ENCODE data around the gene TEKT3. TPM values are rescaled to one million over a fixed set of nuclear protein-coding genes. Genes with fewer than 3 reads are reported as not detected.

Gene TEKT3
- total RNA-seq = 0.51 TPM
- long read RNA-seq = 0 reads

DNA sequence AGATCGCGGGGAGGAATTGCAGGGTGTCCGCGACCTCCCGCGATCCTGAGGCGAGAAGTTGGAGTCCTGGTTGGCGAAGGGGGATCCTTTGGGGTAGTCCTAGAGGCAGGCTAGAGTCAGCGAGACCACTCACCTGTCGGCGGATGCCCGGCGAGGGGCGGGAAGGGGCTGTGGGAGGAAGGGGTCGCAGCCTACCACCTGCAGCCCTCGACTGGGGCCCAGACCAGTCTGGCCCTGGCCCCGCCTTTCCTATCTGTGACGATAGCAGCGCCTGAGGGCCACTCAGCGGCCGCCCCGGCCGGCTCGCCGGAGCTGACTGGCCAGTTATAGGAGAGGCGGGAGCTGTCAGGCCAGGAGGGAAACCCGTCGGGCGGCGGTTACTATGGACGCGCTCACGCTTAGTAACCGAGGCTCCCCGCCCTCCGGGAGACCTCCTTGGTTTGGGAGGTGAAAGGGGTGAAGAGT, at the start of gene TEKT3:
TSS of gene TEKT3 (minus strand) at position 213 of the 465 bp plus-strand sequence. CDS start 10,012 bp downstream, outside the sequence.
- DNase-seq (ENCODE audit: missing footprints) (peak; percentile 94), ATAC-seq (peak; percentile 100)
- intact Hi-C loops (cut with DNase I) = loop anchor here (5.0 kb wide), 2 partner anchors 79 to 161 kb away; no protein-coding TSS in a partner anchor

DNA sequence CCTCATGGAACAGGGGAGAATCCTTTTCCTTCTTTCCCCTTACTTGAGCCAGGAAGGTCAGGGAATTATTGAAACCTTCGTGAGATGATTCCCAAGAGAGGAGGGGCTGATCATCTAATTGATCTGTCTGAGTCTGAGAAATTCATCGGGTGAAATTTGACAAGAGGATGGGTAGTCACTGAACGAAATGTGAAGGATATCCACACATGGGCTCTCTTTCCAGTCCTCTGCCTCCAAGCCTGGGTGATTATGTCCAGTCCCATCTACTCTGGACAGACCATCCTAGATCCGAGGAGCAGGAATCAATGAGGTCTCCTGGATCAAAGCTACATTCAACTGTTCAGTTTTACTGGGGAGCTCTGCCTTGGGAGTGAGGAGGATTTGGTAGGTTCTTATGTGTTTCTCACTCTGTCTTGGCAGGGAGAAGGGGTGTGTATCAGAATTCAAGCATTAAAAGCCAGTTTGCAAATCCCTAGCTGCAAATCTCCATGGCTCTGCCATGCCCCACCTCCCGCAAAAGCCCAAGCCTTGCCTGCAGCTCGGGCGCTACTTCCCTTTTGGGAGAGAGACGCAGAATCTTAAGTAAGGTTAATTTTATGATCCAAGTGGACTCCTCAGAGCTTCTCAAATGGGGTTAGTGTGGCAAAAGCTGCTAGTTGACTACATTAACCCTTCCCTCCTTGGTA, 47.1 kb upstream of the TEKT3 start:
- ATAC-seq (peak; percentile 61), DNase-seq (ENCODE audit: missing footprints) (peak; percentile 79)
- intact Hi-C loops (cut with DNase I) = no loop called here

DNA sequence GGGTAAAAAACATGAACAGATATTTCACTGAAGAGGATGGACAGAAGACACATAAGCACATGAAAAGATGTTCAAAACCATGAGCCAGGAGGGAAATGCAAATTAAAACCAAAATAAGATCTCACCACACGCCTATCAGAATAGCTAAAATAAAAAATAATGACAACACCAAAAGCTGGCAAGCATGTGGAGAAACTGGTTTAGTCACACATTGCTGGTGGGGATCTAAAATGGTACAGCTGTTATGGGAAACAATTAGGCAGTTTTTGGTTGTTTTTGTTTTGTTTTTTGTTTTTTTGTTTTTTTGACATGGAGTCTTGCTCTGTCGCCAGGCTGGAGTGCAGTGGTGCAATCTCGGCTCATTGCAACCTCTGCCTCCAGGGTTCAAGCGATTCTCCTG, 44.7 kb upstream of the TEKT3 start:
- ATAC-seq (no peak), DNase-seq (ENCODE audit: missing footprints) (no peak)
- intact Hi-C loops (cut with DNase I) = no loop called here

DNA sequence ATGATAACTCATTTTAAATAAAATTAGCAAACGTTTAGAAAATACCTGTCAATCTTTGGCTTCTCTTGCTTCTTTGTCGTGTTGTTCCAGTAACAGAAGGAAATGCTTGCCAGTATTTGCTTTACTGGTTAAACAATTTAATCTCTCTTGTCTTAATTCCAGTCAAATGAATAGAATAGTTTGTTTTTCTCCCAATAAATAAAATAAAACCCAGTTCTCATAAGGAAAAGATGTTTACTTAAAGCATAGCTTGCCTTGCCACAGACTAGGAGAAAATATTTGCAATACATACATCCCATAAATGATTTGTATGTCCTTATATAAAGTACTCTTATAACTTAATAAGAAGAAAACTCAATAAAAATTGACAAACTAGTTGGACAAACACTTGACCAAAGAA, 43.9 kb upstream of the TEKT3 start:
- DNase-seq (ENCODE audit: missing footprints) (no peak), ATAC-seq (no peak)
- intact Hi-C loops (cut with DNase I) = no loop called here

DNA sequence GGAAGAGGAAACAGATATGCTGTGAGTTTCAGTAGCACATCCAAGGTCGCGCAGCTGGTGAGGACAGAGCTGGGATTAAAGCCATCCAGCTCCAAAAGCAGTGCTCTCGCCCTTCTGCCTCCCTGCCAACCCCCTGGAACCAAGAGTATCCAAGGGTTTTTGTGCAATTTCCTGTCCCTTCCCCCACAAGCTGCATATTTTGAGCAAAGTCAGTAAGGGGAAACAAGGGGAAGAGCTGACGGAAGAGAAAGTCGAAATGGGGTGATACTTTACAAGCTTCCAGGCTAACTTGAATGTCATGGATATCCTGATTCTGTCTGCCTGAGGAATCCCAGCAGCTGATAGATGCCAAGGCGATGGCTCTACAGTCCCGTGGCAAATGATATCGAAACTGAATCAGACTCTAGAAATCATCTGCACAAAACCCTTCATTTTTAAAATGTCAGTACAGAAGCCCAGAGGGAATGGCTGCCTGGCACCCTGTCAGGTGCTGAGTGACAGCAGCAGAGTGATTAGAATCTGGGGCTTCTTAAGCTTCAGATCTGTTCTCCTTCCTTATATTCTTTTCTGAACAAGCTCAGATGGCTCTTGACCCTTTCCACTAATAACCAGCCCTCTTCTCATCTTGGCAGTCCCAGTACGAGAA, 42.9 kb upstream of the TEKT3 start:
- intact Hi-C loops (cut with DNase I) = no loop called here
- peak; percentile 91 for ATAC-seq
- DNase-seq (ENCODE audit: missing footprints) = peak; percentile 86

DNA sequence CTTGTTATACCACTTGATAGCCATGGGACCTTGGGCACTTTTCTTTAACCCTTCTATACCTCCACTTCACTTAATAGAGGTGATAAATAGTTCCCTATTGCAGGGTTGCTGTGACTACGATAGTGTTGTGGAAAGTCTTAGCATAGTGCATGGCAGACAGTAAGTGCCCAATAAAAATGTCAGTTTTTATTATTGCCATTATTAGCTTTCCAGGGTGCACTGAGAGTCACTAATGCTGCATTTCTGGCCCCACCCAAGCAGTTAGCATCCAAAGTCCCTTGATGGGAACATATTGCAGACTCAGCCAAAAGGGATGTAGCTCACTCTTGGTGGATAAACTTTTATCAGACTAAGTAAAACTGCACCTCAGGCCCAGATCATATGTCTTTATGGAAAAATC, 41.5 kb upstream of the TEKT3 start:
- intact Hi-C loops (cut with DNase I) = no loop called here
- DNase-seq (ENCODE audit: missing footprints) (no peak), ATAC-seq (no peak)

DNA sequence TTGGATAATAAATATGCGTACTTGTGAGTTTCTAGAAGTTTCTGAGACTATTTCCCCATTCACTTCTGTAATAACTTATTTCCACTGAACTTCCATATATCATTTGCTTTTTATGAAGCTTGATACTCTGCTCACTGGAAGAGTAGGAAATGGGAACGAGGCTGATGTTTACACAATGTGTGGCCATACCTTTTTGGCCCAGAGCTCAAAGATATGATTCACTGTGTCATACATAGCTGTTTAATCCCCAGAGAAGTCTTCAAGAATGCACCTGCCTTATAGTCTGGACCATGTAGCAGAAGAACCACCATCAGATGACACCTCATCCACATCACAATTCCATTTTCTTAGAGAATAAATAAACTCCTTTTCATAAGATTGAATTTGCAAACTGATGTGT, 40.3 kb upstream of the TEKT3 start:
- intact Hi-C loops (cut with DNase I) = no loop called here
- DNase-seq (ENCODE audit: missing footprints) (no peak), ATAC-seq (no peak)

DNA sequence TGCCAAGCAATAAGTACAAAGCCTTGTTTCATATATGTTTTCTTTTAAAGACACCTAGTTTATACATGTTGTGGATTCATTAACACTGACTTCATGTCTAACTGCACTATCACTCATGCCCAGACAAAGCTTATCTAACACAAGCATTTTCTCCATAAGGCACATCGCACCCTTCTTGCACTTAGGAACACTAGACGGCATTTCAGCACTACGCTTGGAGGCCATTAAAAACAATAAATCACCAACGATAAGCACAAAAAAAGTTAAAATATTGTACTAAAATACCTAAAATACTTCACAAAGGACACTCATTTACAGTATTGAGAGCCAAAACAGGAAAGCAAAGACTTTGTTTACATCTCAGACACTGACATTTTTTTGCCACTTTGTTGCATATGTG, 39.0 kb upstream of the TEKT3 start:
- no peak for ATAC-seq
- no peak for DNase-seq (ENCODE audit: missing footprints)
- intact Hi-C loops (cut with DNase I) = no loop called here

DNA sequence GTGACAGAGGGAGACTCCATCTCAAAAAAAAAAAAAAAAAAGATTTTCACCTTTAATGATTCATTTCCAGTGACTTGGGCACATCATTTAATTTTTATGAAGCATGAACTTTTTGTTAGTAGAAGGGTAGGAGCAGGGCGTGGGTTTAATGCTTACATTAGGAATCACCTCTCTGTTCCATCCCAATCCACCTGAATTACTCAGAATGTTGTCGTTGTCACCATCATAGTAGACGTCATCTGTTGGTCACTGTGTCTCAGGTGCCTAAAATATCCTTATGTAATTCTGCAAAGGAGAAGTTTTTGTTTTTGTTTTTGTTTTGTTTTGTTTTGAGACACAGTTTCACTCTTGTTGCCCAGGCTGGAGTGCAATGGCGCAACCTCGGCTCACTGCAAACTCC, 38.3 kb upstream of the TEKT3 start:
- intact Hi-C loops (cut with DNase I) = no loop called here
- ATAC-seq = no peak
- no peak for DNase-seq (ENCODE audit: missing footprints)

DNA sequence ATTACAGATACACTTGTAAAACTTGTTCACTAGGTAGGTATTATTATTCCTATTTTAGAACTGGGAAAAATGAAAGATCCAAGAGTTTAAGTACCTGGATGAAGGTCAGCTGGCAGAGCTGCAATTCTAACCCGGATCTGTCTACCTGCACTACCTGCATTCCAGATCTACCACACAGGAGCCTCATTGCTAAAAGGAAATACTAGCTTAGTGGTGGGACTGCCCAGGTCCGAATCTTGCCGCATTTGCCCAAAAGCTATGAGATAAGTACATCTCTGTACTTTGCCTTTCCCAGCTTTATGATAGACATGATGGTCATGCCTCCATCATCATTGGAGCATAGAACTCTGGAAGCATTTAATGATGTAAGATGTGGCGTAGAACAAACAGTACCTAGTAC, 36.8 kb upstream of the TEKT3 start:
- intact Hi-C loops (cut with DNase I) = no loop called here
- ATAC-seq = no peak

DNA sequence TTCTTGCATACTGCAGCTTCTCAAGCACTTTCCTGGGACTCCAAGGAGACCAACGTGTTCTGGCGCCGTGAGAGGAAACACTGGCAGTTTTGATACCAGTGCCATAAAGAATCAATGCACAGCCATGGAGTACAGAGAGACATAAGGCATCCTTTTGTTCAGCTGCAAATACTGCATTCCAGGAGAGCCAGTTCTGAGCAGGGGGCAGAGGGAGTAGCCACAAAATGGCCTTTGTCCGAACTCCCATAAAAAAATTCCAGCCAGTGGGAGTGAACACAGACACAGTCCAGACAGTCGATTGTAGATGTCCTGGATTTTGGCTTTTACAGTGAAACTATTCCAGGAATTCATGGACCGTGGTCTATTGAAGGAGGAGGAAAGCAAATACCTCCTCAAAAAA, 36.2 kb upstream of the TEKT3 start:
- DNase-seq (ENCODE audit: missing footprints) (no peak), ATAC-seq (no peak)
- intact Hi-C loops (cut with DNase I) = no loop called here

More for the DNA sequence above, 36.8 kb upstream of the TEKT3 start:
- no peak for DNase-seq (ENCODE audit: missing footprints)

DNA sequence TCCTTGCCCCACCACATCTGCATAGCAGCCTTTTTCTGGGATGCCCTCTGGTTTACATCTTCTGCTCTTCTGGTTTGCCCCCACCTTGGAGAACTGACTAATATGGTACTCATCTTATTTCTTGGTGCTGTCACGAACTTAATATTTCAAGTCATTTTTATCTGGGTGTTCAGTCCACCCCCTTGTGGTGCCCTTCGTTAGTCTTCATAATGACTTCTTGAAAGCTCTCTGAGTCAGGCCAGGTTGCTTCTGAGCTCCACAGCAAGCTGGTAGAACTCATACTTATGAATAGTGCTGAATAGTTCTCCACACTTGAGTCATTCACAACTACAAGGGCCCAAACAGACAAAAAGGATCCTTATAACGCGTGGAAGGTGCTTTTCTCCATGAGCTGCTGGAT, 35.8 kb upstream of the TEKT3 start:
- DNase-seq (ENCODE audit: missing footprints) (no peak), ATAC-seq (no peak)
- intact Hi-C loops (cut with DNase I) = no loop called here

DNA sequence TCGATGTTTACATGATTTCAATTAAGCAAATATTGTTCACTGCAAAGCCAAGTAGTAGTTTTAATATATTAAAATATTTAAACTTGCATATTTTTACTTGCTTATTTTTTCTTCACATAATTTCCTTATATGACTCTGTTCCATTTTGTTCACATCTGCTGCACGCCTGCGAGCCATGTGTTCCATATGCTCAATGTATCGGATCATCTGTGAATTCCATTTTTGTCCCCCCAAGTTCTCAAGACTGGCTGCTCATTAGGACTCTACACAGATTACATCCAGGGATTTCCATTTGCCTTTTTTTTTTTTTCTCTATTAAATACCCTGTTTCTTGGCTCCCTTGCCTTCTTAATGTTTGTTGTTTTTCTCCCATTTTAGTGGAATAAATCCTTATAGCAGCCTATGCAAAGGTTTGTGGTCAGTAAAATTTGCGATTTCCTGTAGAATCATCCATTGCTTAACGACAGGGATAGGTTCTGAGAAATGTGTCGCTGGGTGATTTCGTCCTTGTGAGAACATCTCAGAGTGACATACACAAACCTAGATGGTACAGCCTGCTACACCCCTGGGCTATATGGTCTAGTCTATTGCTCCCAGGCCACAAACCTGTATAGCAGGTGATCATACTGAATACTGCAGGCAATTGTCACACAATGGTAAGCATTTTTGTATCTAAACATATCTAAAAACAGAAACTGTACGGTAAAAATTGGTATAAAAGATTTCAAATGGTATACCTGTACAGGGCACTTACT, 30.2 kb upstream of the TEKT3 start:
- intact Hi-C loops (cut with DNase I) = no loop called here
- no peak for DNase-seq (ENCODE audit: missing footprints)
- ATAC-seq = no peak

DNA sequence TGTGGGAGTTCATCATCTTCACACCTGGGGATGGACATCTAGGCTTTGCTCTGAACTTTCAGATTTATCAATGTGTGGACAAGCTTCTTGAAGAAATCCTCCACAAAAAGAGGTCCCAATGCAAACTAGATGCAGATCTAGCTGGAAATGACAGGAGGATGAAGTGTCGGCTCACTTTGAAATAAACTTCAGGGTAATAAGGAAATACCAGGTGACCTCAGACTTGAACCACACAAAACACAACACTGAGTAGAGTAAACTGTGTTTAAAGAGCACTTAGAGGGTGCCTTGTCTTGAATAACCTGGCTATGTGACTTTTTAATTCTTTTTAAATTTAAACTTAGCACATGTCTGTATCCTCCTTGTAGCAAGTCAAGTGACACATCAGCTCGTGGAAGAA, 27.2 kb upstream of the TEKT3 start:
- no peak for ATAC-seq
- intact Hi-C loops (cut with DNase I) = no loop called here
- no peak for DNase-seq (ENCODE audit: missing footprints)

DNA sequence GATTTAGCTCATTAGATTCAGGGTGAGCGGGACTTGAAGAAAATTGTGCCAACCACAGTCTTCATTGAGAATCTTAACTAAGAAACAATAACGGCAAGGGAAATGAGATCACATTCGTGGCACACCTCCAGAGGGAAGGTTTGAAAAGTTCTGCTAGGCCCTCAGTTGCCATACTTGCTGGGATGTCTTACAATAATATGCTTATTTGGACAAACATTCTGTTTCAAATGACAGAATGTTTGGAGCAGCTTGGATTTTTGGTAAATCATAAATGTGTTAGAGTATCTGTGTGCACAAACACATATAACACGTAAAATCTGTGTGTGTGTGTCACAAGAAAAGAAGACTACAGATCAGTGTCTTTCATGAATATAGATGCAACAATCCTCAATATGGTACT, 24.6 kb upstream of the TEKT3 start:
- DNase-seq (ENCODE audit: missing footprints) (no peak), ATAC-seq (no peak)
- intact Hi-C loops (cut with DNase I) = no loop called here

DNA sequence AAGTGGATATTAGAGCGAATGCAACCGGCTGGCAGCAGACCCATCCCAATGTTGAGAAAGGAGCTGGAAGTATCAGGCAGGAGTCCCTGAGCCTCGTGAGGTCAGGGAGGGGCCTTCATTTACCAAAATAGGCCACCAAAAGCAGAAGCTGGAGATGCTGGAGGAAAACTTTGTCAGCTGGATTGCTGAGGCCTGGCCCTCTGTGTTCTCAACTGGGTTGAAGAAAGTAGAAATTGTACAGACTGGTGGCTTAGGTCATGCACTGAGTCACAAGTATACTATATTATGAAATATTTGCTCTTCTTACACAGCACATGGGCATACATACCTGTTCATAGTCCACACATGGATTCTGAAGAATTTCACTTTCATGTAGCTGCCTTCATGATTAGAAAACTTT, 23.2 kb upstream of the TEKT3 start:
- intact Hi-C loops (cut with DNase I) = no loop called here
- DNase-seq (ENCODE audit: missing footprints) (no peak), ATAC-seq (peak; percentile 78)

DNA sequence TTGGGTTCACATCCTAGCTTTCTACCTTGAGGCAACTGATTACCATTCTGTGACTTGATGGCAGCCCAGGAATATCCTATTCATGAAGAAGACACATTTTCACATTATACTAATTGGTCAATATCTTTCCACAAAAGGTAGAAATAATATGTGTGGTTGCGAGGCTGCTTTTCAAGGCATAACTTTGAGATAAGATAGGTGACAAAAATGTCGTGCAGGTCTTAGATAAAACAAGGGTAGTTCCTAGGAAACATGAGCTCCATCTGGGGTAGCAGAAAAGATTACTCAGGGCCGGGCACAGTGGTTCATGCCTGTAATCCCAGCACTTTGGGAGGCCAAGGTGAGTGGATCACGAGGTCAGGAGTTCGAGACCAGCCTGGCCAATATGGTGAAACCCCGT, 22.3 kb upstream of the TEKT3 start:
- DNase-seq (ENCODE audit: missing footprints) = no peak
- ATAC-seq = no peak
- intact Hi-C loops (cut with DNase I) = no loop called here

DNA sequence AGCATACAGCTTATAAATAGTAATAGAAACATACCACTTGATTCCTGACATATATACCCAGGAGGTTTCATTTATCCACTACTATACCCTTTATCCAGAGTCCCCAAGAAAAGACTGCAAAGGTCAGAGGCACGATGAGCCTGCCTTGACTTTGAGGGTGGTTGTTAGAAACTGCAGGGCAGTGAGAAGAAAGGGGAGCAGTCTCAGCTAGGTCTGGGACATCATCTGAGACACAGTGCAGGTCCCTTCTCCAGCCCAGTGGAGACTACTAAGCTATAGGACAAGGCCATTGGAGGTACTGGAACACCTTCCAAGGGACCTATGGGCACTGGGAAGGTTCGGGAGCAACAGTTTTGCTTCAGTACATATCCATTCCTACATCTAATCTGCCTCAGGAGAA, 20.2 kb upstream of the TEKT3 start:
- ATAC-seq (no peak), DNase-seq (ENCODE audit: missing footprints) (no peak)
- intact Hi-C loops (cut with DNase I) = no loop called here

DNA sequence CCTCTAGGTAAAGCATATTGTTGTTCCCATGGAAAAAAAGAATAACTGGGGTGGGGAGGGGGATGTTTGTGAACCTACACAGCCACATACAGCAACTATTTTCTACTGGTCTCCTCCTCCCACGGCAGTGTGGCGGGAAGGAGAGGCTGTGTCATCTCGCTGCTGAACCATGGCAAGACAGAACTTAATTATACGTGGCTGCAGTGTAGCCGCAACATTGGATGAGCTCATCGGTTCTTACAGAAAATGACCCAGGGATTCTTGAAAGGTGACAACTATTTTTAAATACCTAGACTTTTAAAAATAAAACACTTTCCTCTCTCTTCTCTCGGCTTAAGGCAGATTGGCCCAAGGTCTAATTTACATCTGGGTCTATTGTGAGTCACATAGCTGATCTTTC, 19.8 kb upstream of the TEKT3 start:
- DNase-seq (ENCODE audit: missing footprints) = no peak
- no peak for ATAC-seq
- intact Hi-C loops (cut with DNase I) = no loop called here

DNA sequence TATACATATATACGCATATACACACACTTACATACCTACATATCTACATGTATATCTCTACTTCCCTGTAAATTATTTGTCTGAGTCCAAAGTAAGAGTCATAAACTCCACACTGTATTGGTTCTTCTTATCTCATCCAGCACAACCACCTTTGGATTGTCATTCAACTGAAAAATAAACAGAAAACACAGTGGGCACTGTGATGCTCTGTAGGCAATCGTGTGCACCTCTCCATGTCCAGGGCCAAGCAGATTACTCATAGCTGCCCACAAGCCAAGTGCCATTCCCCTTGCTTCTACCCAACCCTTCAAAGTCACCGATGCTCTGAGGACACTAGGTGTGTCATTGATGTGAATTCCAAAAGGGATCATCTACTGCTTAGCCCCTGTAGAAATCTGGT, 12.9 kb upstream of the TEKT3 start:
- ATAC-seq (no peak), DNase-seq (ENCODE audit: missing footprints) (no peak)
- intact Hi-C loops (cut with DNase I) = no loop called here
